HG03064 (cell line): Measurements from ENCODE around the gene CTU1.

ENCODE experiments used
- ATAC-seq: cut with Tn5 transposase; IDR thresholded peaks from one replicate; pipeline ENCODE4 v1.9.1; 2021; ENCODE audit warnings: low read depth; ENCODE audit not compliant: unreplicated experiment

CTU1 gene

DNA sequence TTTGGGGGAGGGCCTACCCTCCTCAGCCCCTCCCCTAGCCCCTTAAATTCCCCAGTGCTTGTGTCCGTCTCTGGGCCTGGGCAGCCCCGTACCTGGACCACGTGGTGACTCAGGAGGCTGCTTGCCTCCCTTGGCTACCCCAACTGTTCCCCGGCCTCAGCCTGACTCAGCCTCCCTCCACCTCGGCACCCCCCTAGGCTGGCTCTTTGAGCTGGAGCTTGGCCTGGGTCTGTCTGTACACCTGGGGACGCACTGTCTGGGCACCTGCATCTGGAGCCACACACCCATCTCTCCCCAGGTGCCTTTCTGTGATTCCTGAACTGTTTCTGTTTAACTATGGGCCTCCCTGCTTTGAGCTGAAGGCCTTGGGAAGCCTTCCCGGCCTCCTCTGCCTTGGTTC lies 23.7 kb downstream of the CTU1 start:
- no peak for ATAC-seq

DNA sequence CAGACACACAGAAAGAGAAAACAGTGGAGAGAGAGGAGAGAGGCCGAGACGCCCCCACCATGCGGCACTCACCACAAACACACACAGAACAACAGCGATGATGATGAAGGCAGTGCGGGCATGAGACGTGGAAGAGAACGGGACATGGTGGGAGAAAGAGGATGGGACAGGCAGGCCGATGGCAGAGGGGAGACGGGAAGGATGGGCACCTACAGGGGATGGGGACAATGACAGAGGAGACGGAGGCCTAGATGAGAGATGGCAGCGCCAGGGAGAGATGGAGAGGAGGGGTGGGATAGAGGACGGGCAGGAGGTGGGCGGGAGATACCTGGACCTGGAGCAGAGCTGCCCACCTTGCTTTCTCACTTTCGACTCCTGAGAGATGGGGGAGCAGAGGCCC lies 24.4 kb downstream of the CTU1 start:
- no peak for ATAC-seq

DNA sequence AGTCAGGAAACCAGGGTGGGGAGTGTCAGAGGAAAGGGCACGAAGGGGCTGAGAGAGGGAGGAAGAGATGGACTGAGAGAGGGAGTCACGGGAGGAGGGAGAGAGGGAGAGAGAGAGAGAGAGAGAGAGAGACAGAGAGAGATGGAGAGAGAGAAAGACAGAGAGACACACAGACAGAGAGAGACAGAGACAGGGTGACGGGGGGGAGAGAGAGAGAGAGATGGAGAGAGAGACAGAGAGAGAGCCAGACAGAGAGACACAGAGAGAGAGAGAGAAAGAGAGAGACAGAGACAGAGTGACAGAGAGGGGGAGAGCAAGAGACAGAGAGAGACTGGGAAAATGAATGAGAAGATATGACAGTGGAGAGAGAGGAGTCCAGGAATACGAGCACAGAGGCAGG lies 25.0 kb downstream of the CTU1 start:
- ATAC-seq: no peak

DNA sequence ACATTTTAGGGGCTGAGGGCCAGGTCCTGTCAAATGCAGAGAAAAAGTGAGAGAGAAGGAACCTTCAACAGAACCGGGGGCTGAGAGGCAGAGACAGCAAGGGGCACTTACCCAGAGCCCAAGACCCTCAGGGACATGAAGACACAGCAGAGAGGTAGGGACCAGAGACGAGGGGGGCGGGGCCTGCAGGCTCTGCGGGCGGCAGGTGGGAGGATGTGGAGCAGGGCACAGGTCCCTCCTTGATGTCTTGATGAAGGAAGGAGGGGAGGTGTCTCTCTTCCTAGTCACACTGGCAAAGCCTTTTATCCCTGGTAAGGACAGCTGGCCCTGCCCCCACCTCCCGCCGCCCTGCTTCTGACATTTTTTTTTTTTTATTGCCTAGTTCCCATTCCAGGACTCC lies 25.6 kb downstream of the CTU1 start, which contains the start of gene KLK14:
Gene KLK14 (minus strand): TSS at position 277 of the 400 bp plus-strand sequence. CDS start 273 bp downstream, at position 4.
- ATAC-seq: no peak

DNA sequence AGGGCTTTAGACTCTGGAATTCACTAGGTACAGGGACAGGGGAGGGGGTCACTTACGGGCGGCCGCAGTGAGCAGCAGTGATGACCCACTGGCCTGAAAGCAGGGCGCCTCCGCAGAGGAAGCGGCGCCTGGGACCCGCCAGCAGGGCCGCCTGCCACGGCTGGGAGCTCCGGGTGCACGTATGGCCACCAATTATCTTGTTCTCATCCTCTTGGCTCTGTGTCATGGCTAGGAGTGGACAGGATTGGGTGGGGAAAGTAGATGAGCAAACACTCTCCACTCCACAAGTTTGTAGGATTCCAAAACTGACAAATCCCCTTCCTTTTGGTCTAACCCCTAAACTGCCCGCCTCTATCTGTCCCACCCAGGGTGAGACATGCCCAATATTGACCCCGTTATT lies 26.7 kb downstream of the CTU1 start:
- no peak for ATAC-seq

DNA sequence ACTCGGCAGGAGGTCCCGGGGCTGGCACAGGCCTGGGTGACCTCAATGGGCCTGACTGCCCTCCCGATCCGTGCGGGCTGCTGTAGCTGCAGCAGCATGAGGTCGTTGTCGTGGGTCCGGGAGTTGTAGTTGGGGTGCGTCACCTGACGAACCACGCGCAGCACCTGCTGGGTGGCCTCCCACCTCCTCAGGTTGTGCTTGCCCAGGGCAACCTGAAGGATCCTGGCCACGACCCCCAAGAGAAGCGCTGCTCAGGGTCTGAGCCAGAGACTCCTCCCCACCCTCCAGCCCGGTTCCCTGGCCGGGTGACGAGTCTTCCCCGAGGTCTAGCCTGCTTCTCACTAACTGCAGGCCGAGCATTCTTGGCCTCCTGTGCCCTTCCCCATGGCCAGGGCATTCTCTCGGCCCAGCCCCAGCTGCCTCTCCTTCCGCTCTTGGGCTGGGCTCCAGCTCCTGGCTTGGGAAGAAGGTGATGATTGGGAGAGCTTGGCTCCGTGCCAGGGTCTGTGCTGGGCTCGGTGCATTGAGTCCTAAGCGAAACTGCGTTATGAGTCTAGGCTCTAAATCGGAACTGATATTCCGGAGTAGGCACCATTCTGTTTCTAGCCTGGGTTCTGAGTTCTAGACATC lies 28.6 kb downstream of the CTU1 start:
- ATAC-seq: no peak

DNA sequence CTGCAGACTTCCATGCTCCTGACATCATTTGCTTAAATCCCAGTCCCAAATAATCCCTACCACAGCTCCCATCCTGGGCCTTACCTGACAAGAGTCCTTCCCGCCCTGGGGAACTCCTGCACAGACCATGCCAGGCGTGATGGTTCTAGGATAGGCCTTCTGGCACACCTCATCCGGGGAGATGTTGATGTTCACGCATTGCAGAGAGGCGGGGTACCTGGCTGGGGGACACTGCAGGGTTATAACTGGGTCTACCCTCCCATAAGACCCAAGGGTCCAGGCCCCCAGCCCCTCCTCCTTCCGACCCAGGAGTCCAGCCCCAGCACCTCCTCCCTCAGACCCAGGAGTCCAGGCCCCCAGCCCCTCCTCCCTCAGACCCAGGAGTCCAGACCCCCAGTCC lies 29.5 kb downstream of the CTU1 start:
- ATAC-seq: no peak

DNA sequence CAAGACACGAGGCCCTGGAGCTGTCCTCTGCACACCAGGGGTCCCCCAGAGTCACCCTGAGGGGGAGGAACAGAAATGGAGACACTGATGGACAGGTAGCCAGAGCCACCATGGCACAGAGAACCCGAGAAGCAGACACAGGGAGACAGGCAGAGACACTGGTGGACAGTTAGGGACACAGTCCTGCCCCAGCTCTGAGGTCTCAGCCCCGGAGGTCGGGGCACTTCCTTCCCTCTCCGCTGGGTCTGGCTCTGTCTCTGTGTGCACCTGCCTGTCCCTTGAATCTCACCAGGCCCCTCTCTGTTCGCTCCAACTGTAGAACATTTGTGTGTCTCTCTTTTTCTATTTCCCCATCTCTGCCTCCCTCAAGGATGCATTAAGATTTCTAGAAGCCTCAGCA lies 30.1 kb downstream of the CTU1 start:
- ATAC-seq: no peak

DNA sequence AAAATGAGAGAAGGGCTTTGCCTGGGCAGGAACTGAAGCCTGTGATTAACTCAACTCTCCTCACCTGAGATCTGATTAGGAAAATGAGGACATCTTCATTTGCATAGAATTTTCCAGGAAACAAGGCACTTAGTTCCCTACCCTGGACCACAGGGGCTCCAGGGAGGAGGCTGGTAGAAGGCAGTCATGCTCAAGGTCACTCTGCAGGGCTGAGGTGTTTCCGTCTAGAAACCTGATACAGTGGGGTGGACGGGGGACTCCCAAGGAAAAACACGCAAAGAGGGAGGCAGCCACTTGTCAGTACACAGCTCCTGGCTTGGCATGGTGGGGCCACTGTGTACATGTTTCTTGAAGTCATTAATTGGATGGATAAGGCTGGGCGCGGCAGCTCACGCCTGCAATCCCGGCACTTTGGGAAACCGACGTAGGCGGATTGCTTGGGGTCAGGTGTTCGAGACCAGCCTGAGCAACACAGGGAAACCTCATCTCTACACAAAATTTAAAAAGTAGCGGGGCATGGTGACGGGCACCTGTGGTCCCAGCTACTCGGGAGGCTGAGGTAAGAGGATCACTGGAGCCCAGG lies 31.5 kb downstream of the CTU1 start:
- no peak for ATAC-seq

DNA sequence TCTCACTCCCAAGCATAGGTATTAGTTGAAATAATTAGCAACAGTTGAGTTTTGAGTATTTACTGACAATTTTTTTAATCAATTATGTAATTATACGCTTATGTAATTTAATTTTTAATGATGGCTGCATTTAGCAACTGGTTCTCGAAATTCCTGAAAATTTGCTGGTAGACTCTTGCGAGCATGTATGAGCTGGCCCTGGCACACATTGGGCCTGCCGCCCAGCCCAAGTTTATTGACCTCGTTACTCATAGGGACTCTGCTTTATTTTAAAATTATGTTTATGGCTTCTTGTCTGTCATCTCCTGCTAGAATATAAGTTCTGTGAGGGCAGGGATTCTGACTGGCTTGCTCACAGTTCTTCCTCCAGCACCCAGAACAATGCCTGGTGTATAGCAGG lies 32.2 kb downstream of the CTU1 start:
- no peak for ATAC-seq

DNA sequence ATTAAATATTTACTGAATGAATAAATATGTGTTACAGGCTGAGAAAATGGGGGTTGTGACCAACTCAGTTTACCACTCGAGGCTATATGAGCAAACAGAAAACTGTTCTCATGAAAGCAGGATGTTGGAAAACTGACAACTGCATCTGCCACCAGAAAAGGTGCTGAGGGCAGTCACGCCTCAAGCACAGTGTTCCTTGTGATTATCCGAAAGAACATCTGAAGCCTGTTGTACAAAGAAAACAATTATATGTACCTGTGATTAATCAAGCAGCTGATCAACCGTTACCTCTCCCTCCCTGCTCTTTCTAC lies 37.2 kb downstream of the CTU1 start:
- ATAC-seq: no peak

DNA sequence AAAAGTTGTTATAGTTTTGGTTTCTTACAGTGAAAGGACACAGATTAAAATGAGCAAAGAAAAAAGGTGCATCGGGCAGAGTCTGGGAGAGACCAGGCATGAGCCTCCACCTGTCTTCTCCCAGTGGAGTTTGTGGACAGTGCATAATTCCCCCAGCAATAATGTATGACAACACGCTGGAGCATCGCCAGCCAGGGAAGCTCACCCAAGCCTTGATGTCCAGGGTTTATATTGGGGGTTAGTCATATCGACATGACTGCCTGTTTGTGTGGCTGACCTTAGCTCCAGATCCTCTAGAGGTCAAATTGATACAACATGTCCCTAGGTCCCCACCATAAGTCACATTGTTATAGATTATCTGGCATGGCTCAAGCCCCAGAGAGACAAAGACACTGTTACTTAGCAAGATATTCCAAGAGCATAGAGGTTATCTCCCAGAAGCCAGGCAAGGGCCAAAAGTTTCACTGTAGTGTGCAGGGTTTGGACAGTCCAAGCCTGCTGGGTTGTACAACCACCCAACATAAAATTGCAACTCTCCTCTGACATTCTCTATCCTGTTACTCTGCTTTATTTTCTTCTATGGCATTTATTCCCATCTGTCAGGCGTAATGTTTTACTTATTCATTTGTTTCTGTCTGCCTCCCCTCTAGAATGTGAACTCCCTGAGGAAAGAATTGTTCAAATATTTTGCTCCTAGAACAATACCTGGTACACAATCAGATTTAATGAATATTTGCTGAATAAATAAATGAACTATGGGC lies 37.7 kb downstream of the CTU1 start:
- no peak for ATAC-seq

DNA sequence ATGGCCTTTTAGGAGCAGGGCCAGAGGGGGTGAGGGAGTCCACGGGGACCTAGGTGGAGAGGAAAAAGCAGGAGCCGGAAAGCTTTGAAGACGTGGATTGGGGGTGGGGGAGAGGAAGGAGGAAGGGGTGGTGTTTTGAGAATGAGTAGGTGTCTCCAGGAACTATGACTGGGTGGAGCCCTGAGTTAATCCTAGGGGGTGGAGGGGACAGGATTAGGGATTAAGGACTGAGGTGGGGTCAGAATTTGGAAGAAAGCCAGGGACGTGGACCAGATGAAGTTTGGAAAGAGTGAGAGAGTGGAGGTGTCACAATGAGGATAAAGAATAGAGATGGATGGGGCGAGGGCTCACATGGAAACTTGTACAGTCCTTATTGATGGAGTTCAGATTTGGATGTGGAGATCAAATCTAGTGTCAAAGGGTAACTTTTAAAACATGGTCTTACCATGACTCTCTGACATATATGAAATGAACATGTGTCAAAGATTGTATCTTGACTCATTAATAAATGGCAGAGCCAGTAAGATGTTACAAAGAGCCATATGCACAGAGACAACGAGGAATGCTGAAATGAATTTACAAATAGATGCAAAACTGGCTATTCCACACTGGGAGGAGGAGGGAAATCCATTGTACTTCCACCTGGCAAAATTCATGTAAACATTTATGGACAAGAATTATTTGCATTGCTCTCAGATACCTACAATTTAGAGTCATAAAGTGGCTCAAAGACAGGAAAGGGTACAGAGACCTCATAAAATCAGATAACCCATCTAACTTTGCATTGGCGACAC lies 41.6 kb downstream of the CTU1 start:
- ATAC-seq: no peak

DNA sequence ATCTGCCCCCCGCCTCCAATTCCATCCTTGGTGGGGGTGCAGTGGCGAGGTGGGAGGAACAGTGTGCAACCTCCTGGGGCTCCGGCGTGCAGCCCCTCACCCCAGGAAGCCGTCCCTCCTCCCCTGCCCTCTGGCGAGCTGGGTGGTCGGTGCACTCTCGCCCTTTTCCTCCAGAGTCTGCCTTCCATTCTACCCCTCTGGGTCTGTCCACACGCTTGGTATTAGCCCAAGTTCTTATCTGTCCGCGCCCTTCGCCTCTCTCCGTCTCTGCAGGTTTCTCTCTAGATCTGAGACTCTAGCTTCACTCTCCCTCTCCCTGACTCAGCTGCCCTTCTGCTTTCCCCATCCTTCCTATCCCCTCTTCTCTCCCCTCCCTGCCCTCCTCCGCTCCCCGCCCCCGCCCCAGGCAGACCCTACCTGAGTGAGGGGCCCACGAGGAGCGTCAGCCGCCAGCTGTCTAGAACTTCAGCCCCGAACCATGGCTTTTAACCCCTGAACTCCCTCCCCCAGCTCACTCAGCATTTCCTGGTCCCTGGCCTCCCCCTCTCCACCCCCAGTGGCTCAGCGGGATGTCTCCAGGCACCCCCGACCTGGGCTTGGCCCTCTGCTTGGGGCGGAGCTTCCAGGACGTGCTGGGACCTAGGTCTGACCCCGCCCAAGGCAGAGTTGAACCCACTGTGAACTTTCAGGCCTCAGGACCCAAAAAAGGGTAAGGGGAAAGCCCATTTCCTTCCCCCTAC lies 42.8 kb downstream of the CTU1 start:
- ATAC-seq: no peak

DNA sequence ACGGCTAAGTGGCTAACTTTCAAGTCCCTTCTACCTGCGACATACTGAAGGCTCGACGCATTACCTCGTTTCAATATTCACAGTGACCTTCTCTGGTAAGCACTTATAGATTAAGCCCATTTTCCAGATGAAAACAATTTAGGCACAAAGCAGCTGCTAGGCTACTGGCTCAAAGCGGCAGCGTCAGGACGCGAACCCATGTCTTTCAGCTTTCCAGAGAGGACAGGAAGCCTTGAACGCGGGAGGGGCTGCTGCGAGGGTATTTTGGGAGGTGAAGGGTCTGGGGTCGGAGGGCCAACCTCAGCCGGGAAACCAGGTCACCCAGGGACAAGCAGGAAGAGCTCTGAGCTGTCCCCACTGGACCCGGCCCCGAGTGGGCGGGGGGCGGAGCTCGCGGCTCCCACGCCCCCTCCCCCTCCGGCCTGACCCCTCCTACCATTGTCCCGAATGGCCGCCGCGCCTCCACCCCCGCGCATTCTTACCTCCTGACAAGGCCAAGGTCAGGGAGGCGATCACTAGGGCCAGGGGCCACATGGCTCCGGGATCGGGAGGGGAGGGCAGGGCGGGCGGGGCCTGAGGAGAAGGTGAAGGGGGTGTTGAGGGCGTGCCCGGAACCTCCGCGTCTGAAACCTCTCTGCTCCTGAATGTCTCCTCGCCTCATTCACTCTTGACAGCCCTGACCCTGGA lies 43.5 kb downstream of the CTU1 start, which contains the start of gene KLK13:
Gene KLK13 (minus strand): TSS at position 559 of the 687 bp plus-strand sequence. CDS start 25 bp downstream, at position 534.
- ATAC-seq: no peak

DNA sequence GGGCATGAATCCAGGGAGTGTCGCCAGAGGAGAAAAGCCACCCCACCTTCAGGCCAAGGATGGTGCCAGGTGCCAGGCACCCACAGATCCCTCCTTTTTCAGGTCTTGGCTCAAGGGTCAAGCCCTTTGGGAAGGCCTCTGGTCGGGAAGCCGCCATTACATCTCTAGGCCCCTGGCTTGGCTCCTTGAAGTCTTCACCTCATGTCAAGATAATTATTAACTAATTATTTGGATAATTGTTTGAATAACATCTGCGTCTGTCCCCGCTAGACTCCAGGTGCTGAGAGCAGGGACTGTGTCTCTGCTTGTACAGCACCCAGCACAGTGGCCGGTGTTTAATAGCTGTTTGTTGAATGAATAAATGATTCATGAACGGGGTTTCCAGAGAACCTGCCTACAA lies 44.5 kb downstream of the CTU1 start:
- ATAC-seq: no peak

DNA sequence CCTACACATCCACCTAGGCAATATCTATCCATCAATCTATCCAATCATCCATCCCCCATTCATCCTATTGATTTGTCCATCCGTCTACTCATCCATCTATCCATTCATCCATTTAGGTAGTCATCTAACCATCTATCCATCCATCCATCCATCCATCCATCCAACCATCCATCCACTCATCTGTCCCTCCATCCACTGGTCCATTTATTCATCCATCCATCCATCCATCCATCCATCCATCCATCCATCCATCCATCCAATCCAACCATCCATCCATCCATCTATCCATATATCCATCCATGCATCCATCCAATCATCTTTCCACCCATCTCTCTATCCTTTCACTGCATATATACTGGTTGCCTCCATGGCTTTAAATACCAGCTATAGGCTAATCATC lies 47.2 kb downstream of the CTU1 start:
- no peak for ATAC-seq

DNA sequence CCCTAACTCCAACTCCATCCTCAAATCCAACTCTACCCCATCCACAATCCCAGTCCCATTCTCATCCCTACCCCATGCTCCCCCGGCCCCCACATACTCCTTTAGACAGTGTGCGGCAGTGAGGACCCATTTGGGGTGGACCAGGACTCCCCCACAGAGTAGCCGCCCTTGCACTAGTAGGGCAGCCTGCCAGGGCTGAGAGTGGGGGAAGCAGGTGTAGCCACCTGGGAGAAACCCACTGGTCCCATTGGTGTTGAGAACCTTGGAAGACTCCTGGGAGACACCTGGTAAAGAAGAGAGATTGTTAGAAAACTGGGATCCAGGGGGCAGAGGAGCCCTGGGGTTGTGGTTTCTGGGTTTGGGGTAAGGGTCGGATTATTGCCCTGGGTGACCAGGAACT lies 47.9 kb downstream of the CTU1 start:
- ATAC-seq: no peak

DNA sequence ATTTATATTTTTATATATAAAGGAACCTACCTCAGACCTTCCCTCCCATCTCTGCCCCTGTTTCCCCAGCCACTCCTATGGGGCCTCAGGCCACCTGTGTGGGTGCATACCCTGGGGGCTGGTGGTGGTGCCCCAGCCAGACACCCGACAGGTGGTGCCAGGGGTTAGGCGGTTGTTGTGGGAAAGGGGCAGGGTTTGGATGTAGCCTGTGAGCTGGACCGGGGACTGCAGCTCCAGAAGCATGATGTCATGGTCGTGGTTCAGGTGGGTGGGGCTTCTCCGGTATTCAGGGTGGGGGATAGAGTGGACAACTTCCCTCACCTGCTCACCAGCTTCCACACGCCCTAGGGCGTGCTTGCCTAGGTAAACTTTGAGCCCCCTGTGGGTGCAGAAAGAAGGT lies 48.5 kb downstream of the CTU1 start:
- ATAC-seq: no peak

DNA sequence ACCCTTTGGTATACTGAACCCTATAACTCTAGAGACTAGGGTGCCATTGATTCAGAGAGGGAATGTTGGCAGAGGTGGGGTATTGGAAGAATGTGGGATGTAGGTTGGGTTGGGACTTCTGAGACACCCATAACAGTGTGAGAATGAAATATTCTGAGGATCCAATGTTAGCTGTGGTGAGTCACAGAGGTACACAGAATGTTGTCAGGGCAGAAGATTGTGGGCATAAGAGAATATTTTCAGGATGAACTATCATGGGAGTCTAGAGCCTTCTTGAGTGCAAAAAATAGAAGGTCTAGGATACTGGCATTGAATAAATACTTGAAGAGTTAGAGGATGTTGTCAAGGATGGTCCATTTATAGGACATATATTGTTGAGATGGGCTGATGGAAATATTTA lies 52.3 kb downstream of the CTU1 start:
- no peak for ATAC-seq
